Middle frontal gyrus (tissue), 1 donor: ENCODE data around the gene ZNF441.
"Not testable (repeated sequence)": the region's sequence is repeated elsewhere in the genome, so short reads cannot be mapped to it uniquely, and the experiment has no call there.

ENCODE experiments used
- DNase-seq: peaks from one replicate; pipeline ENCODE4 v3.0.0-alpha.2; 2015; ENCODE audit warnings: low spot score; ENCODE audit errors: extremely low spot score

The ZNF441 gene

DNA sequence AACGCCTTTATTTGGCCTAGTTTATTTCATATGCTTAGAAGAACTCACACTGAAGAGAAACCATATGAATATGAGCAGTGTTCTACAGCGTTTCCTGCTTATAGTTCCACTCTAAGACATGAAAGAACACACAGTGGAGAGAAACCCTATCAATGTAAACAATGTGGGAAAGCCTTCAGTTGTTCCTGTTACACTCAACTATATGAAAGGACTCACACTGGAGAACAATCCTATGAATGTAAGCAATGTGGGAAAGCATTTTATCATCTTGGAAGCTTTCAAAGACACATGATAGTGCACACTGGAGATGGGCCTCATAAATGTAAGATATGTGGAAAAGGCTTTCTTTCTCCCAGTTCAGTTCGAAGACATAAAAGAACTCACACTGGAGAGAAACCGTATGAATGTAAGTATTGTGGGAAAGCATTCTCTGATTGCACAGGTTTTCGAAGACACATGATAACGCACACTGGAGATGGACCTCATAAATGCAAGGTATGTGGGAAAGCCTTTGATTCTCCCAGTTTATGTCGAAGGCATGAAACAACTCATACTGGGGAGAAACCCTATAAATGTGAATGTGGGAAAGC, 13.7 kb downstream of the ZNF441 start:
- DNase-seq: no peak

DNA sequence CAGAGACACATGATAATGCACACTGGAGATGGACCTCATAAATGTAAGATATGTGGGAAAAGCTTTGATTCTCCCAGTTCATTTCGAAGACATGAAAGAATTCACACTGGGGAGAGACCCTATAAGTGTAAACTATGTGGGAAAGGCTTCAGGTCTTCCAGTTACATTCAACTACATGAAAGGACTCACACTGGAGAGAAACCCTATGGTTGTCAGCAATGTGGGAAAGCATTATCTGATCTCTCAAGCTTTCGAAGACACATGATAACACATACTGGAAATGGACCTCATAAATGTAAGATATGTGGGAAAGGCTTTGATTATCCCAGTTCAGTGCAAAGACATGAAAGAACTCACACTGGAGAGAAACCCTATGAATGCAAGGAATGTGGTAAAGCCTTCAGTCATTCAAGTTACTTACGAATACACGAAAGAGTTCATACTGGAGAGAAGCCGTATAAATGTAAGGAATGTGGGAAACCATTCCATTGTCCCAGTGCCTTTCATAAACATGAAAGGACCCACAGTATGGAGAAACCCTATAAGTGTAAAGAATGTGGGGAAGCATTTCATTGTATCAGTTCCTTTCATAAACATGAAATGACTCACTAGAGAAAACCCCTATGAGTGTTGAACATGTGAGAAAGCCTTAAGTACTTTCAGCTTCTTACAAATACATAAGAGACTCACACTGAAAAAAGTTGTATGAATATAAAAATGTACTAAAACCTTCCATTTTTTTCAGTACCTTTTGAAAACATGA, 14.7 kb downstream of the ZNF441 start:
- no peak for DNase-seq

DNA sequence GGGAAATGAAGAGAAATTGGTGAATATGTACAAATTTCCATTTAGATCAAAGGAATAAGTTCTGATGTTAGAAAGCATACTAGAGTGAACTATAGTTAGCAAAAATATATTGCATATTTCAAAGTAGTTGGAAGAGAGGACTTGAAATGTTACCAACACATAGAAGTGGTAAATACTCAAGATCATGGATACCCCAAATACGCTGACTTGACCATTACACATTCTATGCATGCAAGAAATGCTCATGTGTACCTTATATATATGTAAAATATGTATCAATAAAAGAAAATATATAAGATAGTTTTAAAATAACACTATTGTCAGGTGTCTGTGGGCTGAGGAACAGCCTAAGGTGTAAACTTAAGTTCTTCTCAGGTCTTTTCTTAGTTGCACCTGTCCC, 17.0 kb downstream of the ZNF441 start:
- no peak for DNase-seq

- no peak for DNase-seq
These were observed 17.6 kb downstream of the ZNF441 start for GRCh38 chr19:11784356-11784755.

DNA sequence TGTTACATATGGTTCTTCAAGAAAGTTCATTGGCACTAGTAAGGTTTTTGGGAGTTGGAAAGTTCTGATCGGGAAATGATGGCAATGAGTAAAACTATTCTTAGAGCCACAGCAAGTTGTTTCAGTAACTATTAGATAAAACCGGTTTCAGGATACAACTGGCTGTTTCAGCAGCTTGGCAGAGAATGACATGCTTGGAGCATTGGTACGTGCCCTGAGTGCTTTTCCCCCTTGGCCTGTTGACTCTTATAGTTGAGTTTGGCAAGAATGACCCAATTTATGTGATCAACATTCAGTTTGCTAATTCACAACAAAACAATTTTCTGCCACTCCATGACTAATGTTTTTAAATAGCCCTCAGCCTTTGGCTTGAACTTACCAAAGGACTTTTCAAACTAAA, 20.7 kb downstream of the ZNF441 start:
- DNase-seq: no peak

- no peak for DNase-seq
These were observed 26.1 kb downstream of the ZNF441 start for GRCh38 chr19:11792942-11793341.

- DNase-seq: peak; percentile 65
These were observed 30.7 kb downstream of the ZNF441 start for GRCh38 chr19:11797491-11797890.

DNA sequence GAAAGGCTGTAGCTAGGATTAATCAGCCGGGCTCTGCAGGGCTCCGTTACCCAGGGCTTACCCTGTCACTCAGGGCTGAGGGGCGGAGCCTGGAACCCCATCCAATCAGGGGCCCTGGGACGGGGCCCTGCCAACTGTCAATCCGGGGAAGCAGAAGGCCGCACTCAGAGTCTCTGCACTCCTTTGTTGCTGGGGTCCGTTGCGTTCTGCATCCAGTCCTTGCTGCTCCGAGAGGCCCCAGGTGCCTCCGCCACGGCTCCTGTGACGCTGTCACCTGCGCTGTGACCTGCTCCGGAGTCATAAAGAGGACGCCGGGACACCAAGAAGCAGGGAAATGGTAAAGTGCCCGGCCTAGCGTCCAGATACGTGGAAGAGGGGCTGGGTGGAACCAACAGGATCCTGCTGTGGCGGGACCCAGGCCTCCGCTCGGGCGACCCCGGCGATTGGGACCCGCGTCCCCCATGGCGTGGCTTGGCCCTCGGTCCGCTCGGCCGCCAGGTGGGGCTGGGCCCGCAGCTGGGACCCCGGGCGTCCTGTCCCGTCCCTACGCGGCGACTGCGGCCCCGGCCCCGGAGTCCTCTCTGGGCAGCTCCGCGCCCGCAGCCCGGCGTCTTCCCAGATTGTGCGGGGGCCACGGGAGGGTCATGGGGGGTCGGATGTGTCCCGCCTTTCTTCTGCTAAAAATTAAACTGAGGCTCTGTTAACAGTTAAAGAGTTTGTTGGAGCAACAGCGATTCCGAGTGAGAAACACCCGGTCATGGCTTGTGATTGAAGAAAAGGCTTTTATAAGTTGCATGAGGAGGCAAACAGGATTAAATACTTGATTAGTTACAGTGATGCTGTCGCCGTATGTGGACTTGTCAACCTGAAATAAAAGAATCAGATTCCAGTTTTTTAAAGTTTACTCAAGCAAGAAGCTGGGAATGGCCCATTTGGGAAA, 31.9 kb downstream of the ZNF441 start, which contains the start of gene ZNF491:
Gene ZNF491 (plus strand): TSS at position 133 of the 940 bp plus-strand sequence. CDS start 7,431 bp downstream, outside the sequence.
- peak; percentile 84 for DNase-seq

GRCh38 chr19:11806354-11807098, 39.7 kb downstream of the ZNF441 start:
- no peak for DNase-seq

- DNase-seq: no peak
These were observed 40.2 kb downstream of the ZNF441 start for GRCh38 chr19:11807099-11807380.

- DNase-seq: no peak
These were observed 46.9 kb downstream of the ZNF441 start for GRCh38 chr19:11813703-11814028.

GRCh38 chr19:11814029-11814699, 47.4 kb downstream of the ZNF441 start, which contains the start of gene ZNF440:
TSS of gene ZNF440 (plus strand) at chr19:11814273. CDS start at chr19:11814448, 175 bp downstream.
- DNase-seq: peak; percentile 91

DNA sequence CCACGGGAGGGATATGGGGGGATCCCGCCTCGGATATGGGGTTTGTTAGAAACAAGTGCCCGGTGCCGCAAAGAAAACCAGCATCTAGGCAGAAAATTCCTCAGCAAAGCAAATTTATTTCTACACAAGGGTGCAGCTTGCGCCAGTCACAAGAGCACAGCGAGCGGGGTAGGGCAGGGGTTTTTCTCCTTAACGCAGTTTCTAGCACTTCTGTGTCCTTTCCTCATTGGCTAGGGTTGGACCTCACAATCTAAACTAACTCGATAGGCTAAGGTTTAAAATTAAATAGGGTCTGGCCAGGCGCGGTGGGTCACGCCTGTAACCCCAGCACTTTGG, 47.9 kb downstream of the ZNF441 start:
- DNase-seq: no peak

DNA sequence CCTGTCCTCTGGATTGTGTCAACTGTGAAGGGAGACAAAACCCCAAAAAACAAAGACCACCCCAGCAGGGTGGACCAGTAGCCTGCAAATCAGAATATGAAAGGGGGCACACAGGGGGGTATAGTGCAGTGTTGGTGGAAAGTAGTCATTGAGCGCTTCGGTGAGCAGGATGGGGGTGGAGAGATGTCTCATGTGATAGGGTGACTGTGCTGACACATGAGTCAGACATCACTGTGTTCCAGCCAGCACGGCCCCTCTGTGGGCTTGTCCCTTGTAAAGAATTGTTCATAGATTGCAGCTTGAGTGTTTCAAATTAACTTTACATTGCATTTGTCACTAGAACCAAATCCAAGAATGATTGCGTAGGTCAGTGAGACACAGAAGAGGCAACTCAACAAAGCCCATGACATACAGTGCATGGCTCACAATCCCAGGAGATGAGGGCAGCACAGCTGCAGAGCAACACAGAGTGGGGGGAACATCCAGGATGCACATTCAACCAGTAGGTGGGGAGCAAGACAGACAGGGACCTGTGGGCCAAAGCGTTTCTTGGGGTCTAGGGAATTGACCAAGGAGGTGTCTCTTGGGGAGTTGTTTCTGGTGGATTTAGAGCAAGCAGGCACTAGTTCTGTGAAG, 54.8 kb downstream of the ZNF441 start:
- no peak for DNase-seq

DNA sequence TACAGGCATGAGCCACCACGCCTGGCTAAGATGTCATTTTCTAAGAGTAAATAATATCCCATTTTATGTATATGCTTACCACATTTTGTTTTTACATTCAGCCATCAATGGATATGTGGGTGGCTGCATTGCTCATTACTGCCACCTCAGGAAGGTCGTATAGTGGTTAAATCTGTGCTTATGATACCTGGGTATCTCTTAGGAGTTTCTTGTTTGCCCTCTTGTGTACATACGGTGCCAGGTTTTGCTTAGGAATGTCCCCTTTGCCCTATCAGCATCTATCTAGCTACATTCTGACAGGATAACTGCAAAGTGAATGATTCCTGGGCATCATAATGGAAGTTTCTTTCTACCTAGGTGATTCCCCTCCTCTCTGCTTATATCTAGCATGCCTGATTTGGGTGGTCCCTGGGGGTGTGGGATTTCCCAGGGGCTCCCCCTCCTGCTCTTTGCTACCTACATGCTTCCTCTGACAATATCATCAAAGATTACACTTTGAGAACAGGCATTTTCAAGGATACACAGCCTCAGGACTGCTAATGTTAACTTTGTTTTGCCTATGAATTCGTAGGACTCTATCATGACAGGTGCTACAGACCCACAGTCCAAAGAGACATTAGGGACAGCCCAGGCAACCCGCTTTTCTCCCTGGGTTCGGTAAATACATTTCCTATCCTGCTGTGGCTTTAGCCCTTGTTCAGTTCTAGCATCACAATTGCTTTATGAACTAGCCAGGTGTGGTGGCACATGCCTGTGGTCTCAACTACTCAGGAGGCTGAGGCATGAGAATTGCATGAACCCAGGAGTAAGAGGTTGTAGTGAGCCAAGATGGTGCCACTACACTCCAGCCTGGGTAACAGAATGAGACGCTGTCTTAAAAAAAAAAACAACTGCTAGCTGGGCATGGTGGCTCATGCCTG, 62.4 kb downstream of the ZNF441 start:
- DNase-seq: not testable (repeated sequence)

GRCh38 chr19:11832253-11832912, 65.6 kb downstream of the ZNF441 start:
- DNase-seq: no peak

- no peak for DNase-seq
These were observed 66.7 kb downstream of the ZNF441 start for GRCh38 chr19:11833541-11833940.
